Measurements from ENCODE around the gene SLC7A5.

Gene SLC7A5

GRCh38 chr16:87835882-87836331, 33.4 kb downstream of the SLC7A5 start:
- H2AFZ ChIP-seq (ENCODE audit: low read depth, low read length) = no peak overlapping the region
- H3K9ac ChIP-seq (ENCODE audit: low read depth, low read length) = no peak overlapping the region
- no peaks in the 10 kb centered on the region for H3K4me1 ChIP-seq (ENCODE audit: insufficient read depth, low read length)
- DNase-seq = no peak
- no peak overlapping the region for H3K4me2 ChIP-seq (ENCODE audit: insufficient read depth, low read length)
- no peak for ATAC-seq (ENCODE audit: insufficient read depth, low read depth)
- H4K20me1 ChIP-seq (ENCODE audit: insufficient read depth, low read length) = peaks cover 76% of the 10 kb centered on the region
- no peaks in the 10 kb centered on the region for H3K27me3 ChIP-seq (ENCODE audit: insufficient read depth, low read length, poor library complexity)
- peaks cover 99% of the 10 kb centered on the region for H3K36me3 ChIP-seq (ENCODE audit: insufficient read depth, low read length)
- H3K9me3 ChIP-seq (ENCODE audit: insufficient read depth, low read length, severe bottlenecking) = no peaks in the 10 kb centered on the region
- H3K79me2 ChIP-seq (ENCODE audit: insufficient read depth, low read length) = peaks cover 36% of the 10 kb centered on the region
- H3K27ac ChIP-seq (ENCODE audit: low read length) = no peak overlapping the region
- TF ChIP-seq CTCF (IDR thresholded peaks at IDR 0.05; ENCODE audit: borderline replicate concordance, extremely low read depth, low read length, poor library complexity, severe bottlenecking) = no peak
- TF ChIP-seq EZH2 (IDR thresholded peaks at IDR 0.05; ENCODE audit: borderline replicate concordance, low read depth, low read length, severe bottlenecking) = no peak
- no peak overlapping the region for H3K4me3 ChIP-seq (ENCODE audit: low read depth in 1 of 2, low read length in 2 of 2)

DNA sequence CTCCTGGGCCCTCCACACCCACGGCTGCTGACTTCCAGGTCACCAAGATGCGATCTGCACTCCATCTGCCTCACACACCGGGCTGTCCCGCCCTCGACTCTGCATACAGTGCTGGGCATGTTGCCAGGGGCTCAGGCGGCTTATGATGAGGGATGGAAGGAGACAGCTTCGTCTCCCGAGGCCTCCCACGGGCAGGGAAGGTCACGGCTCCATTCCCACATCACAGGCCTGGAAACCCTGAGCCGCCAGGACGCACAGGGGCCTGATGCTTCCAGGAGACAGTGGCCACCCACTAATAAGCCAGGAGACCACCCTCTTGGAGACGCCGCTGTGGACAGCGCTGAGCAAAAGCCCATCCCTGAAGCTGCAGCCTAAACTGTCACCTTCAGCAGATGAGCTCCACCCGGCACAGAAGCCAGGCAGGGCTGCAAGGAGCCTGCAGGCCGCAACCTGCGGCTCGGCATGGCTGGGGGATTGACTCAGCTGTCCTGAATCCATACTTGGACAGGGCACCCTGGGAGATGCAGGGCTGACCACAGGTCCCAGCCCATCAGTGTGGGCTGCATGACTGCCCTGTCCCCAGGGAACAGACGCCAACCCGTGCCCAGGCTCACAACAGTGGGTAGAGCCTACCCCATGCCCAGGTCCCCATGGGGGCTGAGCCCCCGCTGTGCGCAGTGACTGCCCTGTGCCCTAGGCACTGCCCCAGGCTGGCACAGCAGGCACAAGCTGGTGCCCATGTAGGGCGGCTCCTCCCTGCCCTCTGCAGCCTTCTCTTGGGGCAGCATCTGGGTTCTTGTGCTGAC, 34.4 kb downstream of the SLC7A5 start:
- H3K27ac ChIP-seq (ENCODE audit: low read length) = peak overlapping the region; percentile 35; the same call in 1 of the 2 replicates
- no peak overlapping the region for H3K4me3 ChIP-seq (ENCODE audit: low read depth in 1 of 2, low read length in 2 of 2)
- no peaks in the 10 kb centered on the region for H3K4me1 ChIP-seq (ENCODE audit: insufficient read depth, low read length)
- DNase-seq = no peak
- H2AFZ ChIP-seq (ENCODE audit: low read depth, low read length) = no peak overlapping the region
- TF ChIP-seq CTCF (IDR thresholded peaks at IDR 0.05; ENCODE audit: borderline replicate concordance, extremely low read depth, low read length, poor library complexity, severe bottlenecking) = no peak
- TF ChIP-seq EZH2 (IDR thresholded peaks at IDR 0.05; ENCODE audit: borderline replicate concordance, low read depth, low read length, severe bottlenecking) = no peak
- no peaks in the 10 kb centered on the region for H3K9me3 ChIP-seq (ENCODE audit: insufficient read depth, low read length, severe bottlenecking)
- peaks cover 74% of the 10 kb centered on the region for H4K20me1 ChIP-seq (ENCODE audit: insufficient read depth, low read length)
- H3K4me2 ChIP-seq (ENCODE audit: insufficient read depth, low read length) = no peak overlapping the region
- H3K79me2 ChIP-seq (ENCODE audit: insufficient read depth, low read length) = peaks cover 26% of the 10 kb centered on the region
- peaks cover 99% of the 10 kb centered on the region for H3K36me3 ChIP-seq (ENCODE audit: insufficient read depth, low read length)
- no peak overlapping the region for H3K9ac ChIP-seq (ENCODE audit: low read depth, low read length)
- ATAC-seq (ENCODE audit: insufficient read depth, low read depth) = no peak
- H3K27me3 ChIP-seq (ENCODE audit: insufficient read depth, low read length, poor library complexity) = no peaks in the 10 kb centered on the region

GRCh38 chr16:87834005-87834667, 35.2 kb downstream of the SLC7A5 start:
- no peak overlapping the region for H3K4me2 ChIP-seq (ENCODE audit: insufficient read depth, low read length)
- no peaks in the 10 kb centered on the region for H3K27me3 ChIP-seq (ENCODE audit: insufficient read depth, low read length, poor library complexity)
- no peaks in the 10 kb centered on the region for H3K9me3 ChIP-seq (ENCODE audit: insufficient read depth, low read length, severe bottlenecking)
- no peak overlapping the region for H3K9ac ChIP-seq (ENCODE audit: low read depth, low read length)
- peaks cover 74% of the 10 kb centered on the region for H4K20me1 ChIP-seq (ENCODE audit: insufficient read depth, low read length)
- peak overlapping the region; percentile 26; the same call in 1 of the 2 replicates for H3K27ac ChIP-seq (ENCODE audit: low read length)
- H3K36me3 ChIP-seq (ENCODE audit: insufficient read depth, low read length) = peaks cover 94% of the 10 kb centered on the region
- ATAC-seq (ENCODE audit: insufficient read depth, low read depth) (no peak), DNase-seq (no peak)
- H2AFZ ChIP-seq (ENCODE audit: low read depth, low read length) = no peak overlapping the region
- no peak for TF ChIP-seq EZH2 (IDR thresholded peaks at IDR 0.05; ENCODE audit: borderline replicate concordance, low read depth, low read length, severe bottlenecking)
- no peak overlapping the region for H3K4me3 ChIP-seq (ENCODE audit: low read depth in 1 of 2, low read length in 2 of 2)
- no peaks in the 10 kb centered on the region for H3K4me1 ChIP-seq (ENCODE audit: insufficient read depth, low read length)
- peaks cover 19% of the 10 kb centered on the region for H3K79me2 ChIP-seq (ENCODE audit: insufficient read depth, low read length)

DNA sequence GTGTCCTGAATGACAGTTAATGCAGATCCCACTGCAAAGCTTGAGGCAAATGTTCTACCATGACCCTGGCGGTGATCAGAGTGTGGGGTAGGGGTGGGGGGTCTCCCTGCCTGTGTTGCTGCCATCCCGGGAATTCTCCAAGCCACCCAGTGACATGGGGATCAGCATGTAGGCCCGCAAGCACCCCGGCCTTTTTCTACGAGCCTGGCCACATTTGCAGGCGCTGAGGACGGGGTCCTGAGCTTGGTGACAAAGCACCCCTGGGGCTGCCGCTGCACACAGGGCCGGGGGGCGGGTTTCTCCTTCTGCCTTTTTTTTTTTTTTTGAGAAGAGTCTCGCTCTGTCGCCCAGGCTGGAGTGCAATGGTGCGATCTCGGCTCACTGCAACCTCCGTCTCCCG, 35.8 kb downstream of the SLC7A5 start:
- H3K9me3 ChIP-seq (ENCODE audit: insufficient read depth, low read length, severe bottlenecking) = no peaks in the 10 kb centered on the region
- H3K79me2 ChIP-seq (ENCODE audit: insufficient read depth, low read length) = peaks cover 13% of the 10 kb centered on the region; the same call in 1 of the 2 replicates
- TF ChIP-seq CTCF (IDR thresholded peaks at IDR 0.05; ENCODE audit: borderline replicate concordance, extremely low read depth, low read length, poor library complexity, severe bottlenecking) (no peak), EZH2 (IDR thresholded peaks at IDR 0.05; ENCODE audit: borderline replicate concordance, low read depth, low read length, severe bottlenecking) (no peak)
- no peak overlapping the region for H3K27ac ChIP-seq (ENCODE audit: low read length)
- no peak overlapping the region for H3K4me3 ChIP-seq (ENCODE audit: low read depth in 1 of 2, low read length in 2 of 2)
- H4K20me1 ChIP-seq (ENCODE audit: insufficient read depth, low read length) = peaks cover 73% of the 10 kb centered on the region
- no peaks in the 10 kb centered on the region for H3K4me1 ChIP-seq (ENCODE audit: insufficient read depth, low read length)
- H2AFZ ChIP-seq (ENCODE audit: low read depth, low read length) = no peak overlapping the region
- ATAC-seq (ENCODE audit: insufficient read depth, low read depth) (no peak), DNase-seq (no peak)
- H3K27me3 ChIP-seq (ENCODE audit: insufficient read depth, low read length, poor library complexity) = no peaks in the 10 kb centered on the region
- no peak overlapping the region for H3K9ac ChIP-seq (ENCODE audit: low read depth, low read length)
- peaks cover 88% of the 10 kb centered on the region for H3K36me3 ChIP-seq (ENCODE audit: insufficient read depth, low read length)
- no peak overlapping the region for H3K4me2 ChIP-seq (ENCODE audit: insufficient read depth, low read length)
